Osteoblast (primary cell): ENCODE results near the gene PTPRN2. TPM values are rescaled to one million over a fixed set of nuclear protein-coding genes. Genes with fewer than 3 reads are reported as not detected.

Experiments used
- DNase-seq: peaks from one replicate; pipeline ENCODE4 v3.0.0; 2011; ENCODE audit warnings: low spot score, mixed read lengths; ENCODE audit not compliant: insufficient read length; ENCODE audit errors: missing footprints
- H2AFZ ChIP-seq: 2 replicates; pipeline ENCODE4 v1.6.0; 2011; ENCODE audit warnings: mild to moderate bottlenecking, low read length
- H3K27ac ChIP-seq: 2 replicates; pipeline ENCODE4 v1.5.1; 2011; ENCODE audit warnings: mild to moderate bottlenecking, low read depth, low read length, moderate library complexity
- H3K27me3 ChIP-seq: 2 replicates; pipeline ENCODE4 v1.6.0; 2012; ENCODE audit warnings: mild to moderate bottlenecking, control low read depth, inconsistent platforms, low read length, moderate library complexity; ENCODE audit not compliant: insufficient read depth
- H3K36me3 ChIP-seq: 2 replicates; pipeline ENCODE4 v1.5.1; 2011; ENCODE audit warnings: mild to moderate bottlenecking, low read length, control low read depth, moderate library complexity; ENCODE audit not compliant: insufficient read depth
- H3K4me1 ChIP-seq: 2 replicates; pipeline ENCODE4 v1.5.1; 2011; ENCODE audit warnings: mild to moderate bottlenecking, low read length, control low read depth, moderate library complexity; ENCODE audit not compliant: insufficient read depth
- H3K4me2 ChIP-seq: 2 replicates; pipeline ENCODE4 v1.6.0; 2011; ENCODE audit warnings: mild to moderate bottlenecking, low read length; ENCODE audit not compliant: insufficient read depth
- H3K4me3 ChIP-seq: fragments of 200-600 bp; sonication (generic); 3 replicates; pipeline ENCODE4 v1.5.1; 2012; ENCODE audit warnings: mild to moderate bottlenecking, low read length, inconsistent platforms; ENCODE audit not compliant: insufficient read depth
- H3K79me2 ChIP-seq: 2 replicates; pipeline ENCODE4 v1.6.0; 2012; ENCODE audit warnings: mild to moderate bottlenecking, low read length, control low read depth, inconsistent platforms; ENCODE audit not compliant: insufficient read depth
- H3K9me3 ChIP-seq: 2 replicates; pipeline ENCODE4 v1.5.1; 2011; ENCODE audit warnings: low read depth, low read length, control low read depth
- H4K20me1 ChIP-seq: 2 replicates; pipeline ENCODE4 v1.6.0; 2012; ENCODE audit warnings: mild to moderate bottlenecking, low read length, control low read depth; ENCODE audit not compliant: insufficient read depth
- total RNA-seq: library from RNA; depleted of rRNA; stranded (reverse); fragments of >200 nt; gene quantifications from 2 replicates; pipeline ENCODE4 v1.2.3, GENCODE V29; 2012
- TF ChIP-seq, protein P1 (sequence below): IDR thresholded peaks from 2 replicates; pipeline ENCODE4 v1.5.1; 2011; ENCODE audit warnings: mild to moderate bottlenecking, low read depth, low read length, moderate library complexity; ENCODE audit errors: extremely low read depth

PTPRN2 gene
- total RNA-seq, 1 donor: 0.36 TPM

DNA sequence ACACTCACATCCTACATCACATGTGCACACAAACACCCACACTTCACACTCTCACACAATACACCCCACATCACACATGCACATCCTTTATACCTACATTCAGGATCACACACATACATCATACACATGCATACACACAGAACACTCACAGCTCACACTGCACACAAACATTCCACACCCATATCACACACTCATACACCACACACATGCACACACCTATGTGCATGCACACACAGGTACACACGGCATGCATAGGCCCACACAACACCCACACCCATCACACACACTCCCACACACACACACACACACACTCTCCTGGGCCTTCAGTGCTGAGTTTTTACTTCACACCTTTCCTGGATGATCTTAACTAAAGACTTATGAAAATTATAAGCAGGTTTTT lies 1030.4 kb downstream of the PTPRN2 start:
- Histone ChIP-seq H3K36me3 (no peaks in the 10 kb centered on the region), H4K20me1 (no peaks in the 10 kb centered on the region), H3K27me3 (no peaks in the 10 kb centered on the region), H2AFZ (no peak overlapping the region), H3K4me3 (no peak overlapping the region), H3K27ac (no peak overlapping the region), H3K4me2 (no peak overlapping the region), H3K4me1 (no peaks in the 10 kb centered on the region), H3K79me2 (no peaks in the 10 kb centered on the region), H3K9me3 (peaks cover 6% of the 10 kb centered on the region)
- DNase-seq: peak; percentile 35
- TF ChIP-seq, protein P1, sequence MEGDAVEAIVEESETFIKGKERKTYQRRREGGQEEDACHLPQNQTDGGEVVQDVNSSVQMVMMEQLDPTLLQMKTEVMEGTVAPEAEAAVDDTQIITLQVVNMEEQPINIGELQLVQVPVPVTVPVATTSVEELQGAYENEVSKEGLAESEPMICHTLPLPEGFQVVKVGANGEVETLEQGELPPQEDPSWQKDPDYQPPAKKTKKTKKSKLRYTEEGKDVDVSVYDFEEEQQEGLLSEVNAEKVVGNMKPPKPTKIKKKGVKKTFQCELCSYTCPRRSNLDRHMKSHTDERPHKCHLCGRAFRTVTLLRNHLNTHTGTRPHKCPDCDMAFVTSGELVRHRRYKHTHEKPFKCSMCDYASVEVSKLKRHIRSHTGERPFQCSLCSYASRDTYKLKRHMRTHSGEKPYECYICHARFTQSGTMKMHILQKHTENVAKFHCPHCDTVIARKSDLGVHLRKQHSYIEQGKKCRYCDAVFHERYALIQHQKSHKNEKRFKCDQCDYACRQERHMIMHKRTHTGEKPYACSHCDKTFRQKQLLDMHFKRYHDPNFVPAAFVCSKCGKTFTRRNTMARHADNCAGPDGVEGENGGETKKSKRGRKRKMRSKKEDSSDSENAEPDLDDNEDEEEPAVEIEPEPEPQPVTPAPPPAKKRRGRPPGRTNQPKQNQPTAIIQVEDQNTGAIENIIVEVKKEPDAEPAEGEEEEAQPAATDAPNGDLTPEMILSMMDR: no peak

- TF ChIP-seq, protein P1: no peak
- no peak overlapping the region for H3K4me3 ChIP-seq
- no peak overlapping the region for H2AFZ ChIP-seq
- H3K4me1 ChIP-seq: no peaks in the 10 kb centered on the region
- DNase-seq: peak; percentile 29
- H3K27me3 ChIP-seq: no peaks in the 10 kb centered on the region
- H3K79me2 ChIP-seq: no peaks in the 10 kb centered on the region
- no peak overlapping the region for H3K27ac ChIP-seq
- H3K36me3 ChIP-seq: no peaks in the 10 kb centered on the region
- H3K4me2 ChIP-seq: no peak overlapping the region
- H4K20me1 ChIP-seq: no peaks in the 10 kb centered on the region
- peaks cover 6% of the 10 kb centered on the region for H3K9me3 ChIP-seq
These were observed 1031.0 kb downstream of the PTPRN2 start for GRCh38 chr7:157556642-157556944.

DNA sequence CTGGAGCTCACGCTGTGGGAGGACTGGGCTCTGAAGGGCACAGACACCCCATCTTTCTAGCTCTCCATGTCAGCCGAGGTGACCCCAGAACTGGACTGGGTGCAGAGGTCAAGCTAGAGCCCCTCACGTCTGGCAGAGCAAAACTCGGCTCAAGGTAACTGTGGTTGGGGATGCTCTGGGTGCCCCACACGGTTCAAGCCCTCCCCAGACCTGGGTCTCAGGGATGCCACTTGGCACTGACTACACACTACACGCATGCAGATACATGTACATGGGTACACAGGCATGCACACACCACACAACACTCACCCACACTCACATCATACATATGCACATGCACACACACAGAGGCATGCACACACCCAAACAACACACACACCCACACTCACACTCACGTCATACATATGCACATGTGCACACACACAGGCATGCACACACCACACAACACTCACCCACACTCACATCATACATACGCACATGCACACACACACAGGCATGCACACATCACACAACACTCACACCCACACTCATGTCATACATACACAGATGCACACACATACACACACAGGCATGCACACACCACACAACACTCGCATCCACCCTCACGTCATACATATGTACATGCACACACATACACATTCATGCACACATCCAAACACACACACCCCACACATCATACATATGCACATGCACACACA lies 1031.5 kb downstream of the PTPRN2 start:
- no peaks in the 10 kb centered on the region for H3K36me3 ChIP-seq
- no peaks in the 10 kb centered on the region for H3K4me1 ChIP-seq
- H4K20me1 ChIP-seq: no peaks in the 10 kb centered on the region
- H3K27me3 ChIP-seq: no peaks in the 10 kb centered on the region
- no peak overlapping the region for H3K4me2 ChIP-seq
- no peak overlapping the region for H3K4me3 ChIP-seq
- H2AFZ ChIP-seq: no peak overlapping the region
- peaks cover 6% of the 10 kb centered on the region for H3K9me3 ChIP-seq
- no peaks in the 10 kb centered on the region for H3K79me2 ChIP-seq
- DNase-seq: no peak
- no peak overlapping the region for H3K27ac ChIP-seq
- TF ChIP-seq, protein P1: no peak

GRCh38 chr7:157555313-157555712 lies 1032.3 kb downstream of the PTPRN2 start:
- H3K4me2 ChIP-seq: no peak overlapping the region
- peak; percentile 18 for DNase-seq
- no peaks in the 10 kb centered on the region for H3K27me3 ChIP-seq
- no peaks in the 10 kb centered on the region for H3K4me1 ChIP-seq
- H4K20me1 ChIP-seq: no peaks in the 10 kb centered on the region
- no peaks in the 10 kb centered on the region for H3K79me2 ChIP-seq
- no peak overlapping the region for H3K27ac ChIP-seq
- no peaks in the 10 kb centered on the region for H3K36me3 ChIP-seq
- H3K4me3 ChIP-seq: no peak overlapping the region
- H2AFZ ChIP-seq: no peak overlapping the region
- peaks cover 6% of the 10 kb centered on the region for H3K9me3 ChIP-seq
- TF ChIP-seq, protein P1: no peak
